Activated CD4-positive, alpha-beta T cell treated with anti-CD3 and anti-CD28 coated beads, Interleukin-2, Interleukin-4, amounts not matched to agents 100 ng/mL and 50 ng/mL, durations not matched to agents 16 hours and 8 hours (primary cell): ENCODE measurements around the gene FAM227B.
A peak's percentile ranks its signal among the peaks of the same experiment; 100 is the strongest.
"Not testable (repeated sequence)": the region's sequence is repeated elsewhere in the genome, so short reads cannot be mapped to it uniquely, and the experiment has no call there.

Source experiments
- DNase-seq: peaks from one replicate; pipeline ENCODE4 v3.0.0-alpha.2; 2020; ENCODE audit warnings: low spot score

The FAM227B gene, protein sequence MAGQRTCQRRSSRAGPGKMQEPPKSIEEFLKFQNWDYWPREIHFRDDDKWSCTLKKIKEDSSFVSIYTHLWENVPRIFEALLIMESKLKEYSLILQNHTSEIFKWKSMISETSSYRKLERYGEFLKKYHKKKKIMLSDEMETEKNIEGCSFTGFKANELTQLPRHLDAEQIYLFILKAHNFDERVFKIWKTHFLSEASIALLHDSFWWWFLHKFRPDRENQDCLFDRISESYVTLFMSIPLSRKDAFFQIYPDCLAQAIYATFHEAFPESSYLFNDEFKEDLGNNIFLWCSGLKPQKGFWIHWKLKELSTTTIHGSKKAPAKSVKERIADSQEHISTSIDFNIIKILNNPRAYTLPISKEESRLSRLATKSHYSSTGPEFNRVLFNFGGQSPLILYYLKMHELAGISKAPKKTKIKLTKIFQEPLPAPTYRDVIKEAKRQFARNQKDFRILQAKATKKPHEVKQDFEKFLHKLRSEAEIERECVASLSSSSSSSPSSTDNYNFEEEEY

DNA sequence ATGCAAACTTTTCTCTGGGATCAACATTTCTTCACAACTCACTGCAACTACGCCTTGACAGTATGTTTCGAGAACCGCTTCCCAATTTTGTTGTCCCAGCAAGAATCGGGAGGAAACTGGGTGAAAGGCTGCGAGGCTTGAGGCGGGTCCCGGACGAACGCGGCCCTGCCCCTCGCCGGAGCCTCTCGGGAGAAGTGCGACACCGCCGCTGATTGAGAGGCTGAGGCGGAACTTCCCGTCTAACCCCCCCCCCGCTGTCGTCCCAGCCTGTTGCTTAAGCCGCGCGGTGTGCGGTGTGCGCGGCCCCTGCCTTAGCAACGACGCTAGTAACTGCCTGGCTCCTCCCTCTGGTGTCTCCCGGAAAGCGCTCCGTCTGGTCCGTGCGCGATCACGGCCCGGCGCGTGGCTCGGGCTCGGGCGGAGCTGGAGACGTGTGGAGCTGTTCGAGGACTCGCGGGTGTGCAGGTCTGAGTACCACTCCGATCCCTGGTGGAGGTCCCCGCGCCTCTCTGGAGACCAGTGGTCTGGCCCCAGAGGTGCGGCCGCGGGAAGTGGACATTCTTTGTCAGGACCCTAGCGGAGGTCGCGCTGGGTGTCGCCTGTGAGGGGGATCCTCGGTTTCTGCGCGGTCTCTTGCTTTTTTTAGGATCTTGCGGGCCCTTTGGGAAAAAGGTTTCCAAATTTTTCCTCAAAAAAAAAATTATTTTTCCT lies at the start of gene FAM227B, which contains the start of gene DTWD1:
Gene FAM227B (minus strand): TSS at position 161 of the 711 bp plus-strand sequence. CDS start 5,647 bp downstream, outside the sequence.
Gene DTWD1 (plus strand): TSS at position 391 of the 711 bp plus-strand sequence. CDS start 4,120 bp downstream, outside the sequence.
- peak; percentile 94 for DNase-seq

DNA sequence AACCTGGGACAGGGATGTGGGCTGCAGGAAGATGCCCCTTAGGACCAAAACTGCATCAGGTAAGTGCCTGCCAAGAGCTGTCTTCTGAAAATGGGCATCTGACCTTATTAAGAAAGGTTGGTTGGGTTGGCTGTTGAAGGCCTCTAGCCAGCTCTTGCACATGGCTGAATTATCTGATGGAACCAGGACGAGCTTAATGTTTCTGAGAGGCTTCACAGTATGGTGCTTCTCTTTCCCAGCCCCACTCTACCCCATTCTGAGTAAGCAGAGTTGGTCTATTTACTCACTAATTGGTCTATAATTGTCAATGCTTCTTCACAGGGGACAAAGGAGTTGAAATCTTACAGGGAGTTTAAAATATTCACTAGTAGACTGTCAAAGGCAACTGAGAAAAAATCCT lies 48.7 kb upstream of the FAM227B start:
- no peak for DNase-seq

DNA sequence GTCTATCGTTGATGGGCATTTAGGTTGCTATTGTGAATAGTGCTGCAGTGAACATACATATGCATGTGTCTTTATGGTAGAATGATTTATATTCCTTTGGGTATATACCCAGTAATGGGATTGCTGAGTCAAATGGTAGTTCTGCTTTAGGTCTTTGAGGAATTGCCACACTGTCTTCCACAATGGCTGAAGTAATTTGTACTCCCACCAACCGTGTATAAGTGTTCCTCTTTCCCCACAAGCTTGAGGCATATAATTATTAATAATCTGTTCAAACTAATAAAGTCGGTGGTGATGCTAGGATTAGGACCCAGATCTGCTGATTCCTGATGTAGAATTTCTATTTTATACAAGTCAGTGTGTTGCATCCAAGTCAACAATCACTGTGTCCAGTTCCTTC lies 45.9 kb upstream of the FAM227B start:
- not testable (repeated sequence) for DNase-seq

DNA sequence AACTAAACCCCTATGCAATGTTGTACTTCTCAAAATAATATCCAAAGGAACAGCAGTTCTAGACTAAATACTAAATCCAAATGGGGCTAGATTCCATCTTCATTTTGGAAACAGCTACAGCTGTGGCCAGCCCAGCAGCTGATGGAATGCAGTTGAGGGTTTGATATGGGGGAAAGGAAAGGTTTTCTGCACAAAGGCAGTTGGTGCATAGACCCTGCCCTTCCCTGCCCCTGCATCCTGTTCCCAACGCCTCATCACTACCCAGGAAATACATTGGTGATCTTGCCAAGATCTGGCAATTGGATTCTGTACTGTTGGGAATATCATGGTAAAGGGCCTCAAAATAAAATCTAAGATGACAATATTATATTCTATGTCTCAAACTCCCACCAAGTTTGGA lies 44.1 kb upstream of the FAM227B start:
- no peak for DNase-seq

DNA sequence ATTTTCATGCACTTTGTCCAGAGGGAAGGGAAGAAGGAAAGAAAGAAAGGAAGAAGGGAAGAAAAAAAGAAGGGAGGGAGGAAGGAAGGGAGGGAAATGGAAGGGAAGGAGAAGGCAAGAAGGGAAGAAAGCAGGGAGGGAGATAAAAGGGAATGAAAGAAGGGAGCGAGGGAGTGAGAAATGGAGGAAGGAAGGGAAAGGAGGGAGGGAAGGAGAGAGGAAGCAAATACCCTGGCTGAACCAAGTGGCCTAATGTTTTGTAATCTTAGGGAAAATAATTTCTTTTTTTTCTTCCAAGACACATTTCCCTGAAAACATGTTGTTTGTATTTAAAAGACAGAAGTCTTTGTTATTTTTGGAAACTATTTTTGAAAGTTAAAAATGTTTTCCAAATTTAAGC lies 36.1 kb upstream of the FAM227B start:
- DNase-seq = no peak

DNA sequence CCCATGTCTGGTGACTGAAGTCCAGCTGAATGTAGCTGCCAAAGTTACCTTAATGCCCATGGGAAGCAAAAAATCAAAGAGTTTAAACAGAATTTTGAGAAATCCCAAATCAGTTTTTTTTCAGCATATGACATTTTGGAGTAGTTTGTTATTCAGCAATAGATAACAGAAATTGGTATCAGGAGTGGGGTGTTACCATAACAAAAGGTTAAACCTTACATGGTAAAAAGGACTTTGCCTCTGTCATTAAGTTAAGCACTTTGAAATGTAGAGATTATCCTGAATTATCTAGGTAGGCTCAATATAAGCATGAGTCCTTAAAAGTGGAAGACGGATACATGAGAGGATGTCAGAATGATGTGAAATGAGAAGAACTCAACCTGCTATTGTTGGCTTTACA lies 32.3 kb upstream of the FAM227B start:
- DNase-seq = no peak

DNA sequence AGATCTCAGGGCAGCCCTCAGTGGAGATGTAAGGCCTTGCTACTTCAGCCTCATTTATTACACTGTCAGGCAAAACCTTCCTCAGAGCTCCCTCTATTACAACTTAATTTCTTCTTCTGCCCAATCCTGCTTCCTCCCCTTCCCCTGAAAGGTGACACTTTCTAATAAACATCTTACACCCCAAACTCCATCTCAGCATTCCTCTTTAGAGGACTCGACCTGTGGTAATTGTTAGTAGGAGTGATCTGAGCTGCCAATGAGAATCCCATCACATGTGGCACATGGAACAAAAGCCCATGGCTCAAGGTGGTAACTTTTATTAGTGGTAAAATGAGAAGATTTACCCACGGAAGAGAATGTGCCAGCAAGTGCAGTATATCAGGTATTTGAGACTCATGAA lies 30.1 kb upstream of the FAM227B start:
- DNase-seq = no peak

DNA sequence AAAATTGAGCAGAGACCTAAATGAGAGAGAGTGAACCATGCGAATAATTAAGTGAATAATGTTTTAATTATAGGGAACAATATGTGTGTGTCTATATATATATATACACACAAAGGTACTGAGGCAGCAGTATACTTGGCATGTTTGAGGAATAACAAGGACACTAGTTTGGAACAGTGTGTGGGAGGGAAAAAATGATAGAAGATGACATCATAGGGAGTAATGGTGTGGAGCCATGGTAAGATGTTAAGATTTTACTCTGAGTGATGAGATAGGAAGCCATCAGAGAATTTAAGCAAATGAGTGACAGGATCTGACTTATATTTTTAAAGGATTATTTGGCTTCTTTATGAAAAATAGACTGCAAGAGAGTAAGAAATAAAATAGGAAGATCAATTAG lies 29.4 kb upstream of the FAM227B start:
- DNase-seq = no peak

DNA sequence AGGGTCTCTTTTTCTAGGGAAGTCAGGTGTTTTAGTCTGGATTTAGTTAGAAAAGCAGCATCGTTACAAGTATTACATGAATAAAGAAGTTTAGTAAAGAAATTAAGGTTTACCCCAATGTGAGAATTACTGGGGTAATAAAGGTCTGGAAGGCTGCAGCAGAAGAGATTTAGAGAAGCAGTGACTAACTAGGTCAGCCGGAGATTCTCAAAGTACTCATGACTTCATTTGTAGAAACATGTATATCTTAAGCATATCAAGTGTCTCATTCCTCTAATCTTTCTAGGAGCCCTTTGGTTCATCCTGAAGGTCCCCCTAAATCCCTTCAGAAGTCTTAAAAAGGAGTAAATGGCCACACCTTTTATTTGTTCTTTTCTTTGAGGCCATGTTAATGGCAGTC lies 26.3 kb upstream of the FAM227B start:
- DNase-seq = no peak

DNA sequence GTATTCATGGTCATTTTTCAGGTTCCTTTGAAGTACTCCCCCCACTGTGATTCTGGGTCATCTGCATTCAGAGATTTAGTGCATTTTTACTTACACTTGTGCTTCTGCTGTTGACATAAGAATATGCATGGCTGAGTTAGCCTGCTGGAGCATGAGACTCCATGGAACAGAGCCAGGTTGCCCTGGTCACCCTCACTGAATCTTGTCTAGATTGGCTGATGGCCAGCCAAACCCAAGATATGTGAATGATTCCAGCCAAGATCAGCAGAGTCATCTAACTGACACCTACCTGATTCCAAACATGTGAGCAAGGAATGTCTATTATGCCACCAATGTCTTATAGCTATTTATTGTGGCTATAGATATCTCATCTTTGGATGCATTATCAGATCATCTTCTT lies 25.3 kb upstream of the FAM227B start:
- DNase-seq = no peak

DNA sequence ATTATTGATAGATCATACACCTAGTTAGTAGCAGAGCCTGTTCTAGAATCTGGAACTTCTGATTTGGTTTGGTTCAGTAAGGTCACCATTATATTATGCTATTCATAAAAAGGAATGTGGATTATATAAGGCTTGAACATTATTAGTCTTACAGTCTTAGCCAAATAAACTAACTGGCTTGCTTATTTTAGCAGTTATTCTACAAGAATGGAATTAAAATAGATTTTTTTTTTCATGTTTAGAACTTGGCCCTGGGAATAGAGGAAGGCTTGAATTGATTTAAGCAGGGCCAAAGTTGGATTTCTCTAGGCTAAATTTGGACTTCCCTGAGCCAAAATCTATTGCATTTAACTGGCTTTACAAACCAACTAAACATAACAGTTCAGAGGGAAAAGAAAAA lies 24.7 kb upstream of the FAM227B start:
- DNase-seq = no peak

DNA sequence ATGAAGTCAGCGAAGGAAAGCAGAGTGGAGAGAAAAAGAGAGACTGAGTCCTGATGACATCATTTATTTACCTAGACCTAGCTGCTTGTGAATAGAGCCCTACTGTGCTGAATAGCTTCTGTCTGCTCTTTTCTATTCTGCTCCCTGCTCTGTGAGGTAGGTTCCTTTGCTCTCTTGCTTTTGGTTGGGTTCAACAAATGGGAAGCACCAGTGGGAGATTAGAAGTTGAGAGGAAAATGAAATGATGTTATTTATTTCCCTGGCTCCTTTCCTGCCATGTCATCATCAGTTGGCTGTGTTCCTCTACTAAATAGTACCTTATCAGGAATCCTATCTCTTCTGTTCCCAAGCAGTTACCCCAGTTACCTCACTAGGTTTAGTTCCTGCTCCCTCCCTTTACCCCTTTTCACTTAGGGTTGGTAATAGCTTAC lies 23.8 kb upstream of the FAM227B start:
- DNase-seq = no peak

DNA sequence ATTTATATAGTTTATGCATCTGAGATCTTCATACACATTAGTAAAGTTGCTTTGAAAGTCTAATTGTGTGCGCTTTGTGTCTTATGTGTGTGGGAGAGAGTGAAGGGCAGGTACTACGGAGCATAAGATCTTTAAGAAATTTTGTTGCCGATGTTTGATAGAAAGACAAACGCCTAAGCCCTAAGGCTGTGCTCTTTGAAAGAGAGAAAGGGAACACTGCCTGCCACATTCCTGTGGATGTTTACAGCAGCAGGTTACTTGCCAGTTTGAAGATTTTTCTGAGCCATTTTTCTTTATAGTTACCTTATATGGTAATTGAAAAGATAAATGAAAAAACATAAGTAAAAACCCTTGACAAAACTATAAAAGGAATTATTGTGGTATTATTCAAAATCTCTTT lies 17.2 kb upstream of the FAM227B start:
- DNase-seq = no peak

DNA sequence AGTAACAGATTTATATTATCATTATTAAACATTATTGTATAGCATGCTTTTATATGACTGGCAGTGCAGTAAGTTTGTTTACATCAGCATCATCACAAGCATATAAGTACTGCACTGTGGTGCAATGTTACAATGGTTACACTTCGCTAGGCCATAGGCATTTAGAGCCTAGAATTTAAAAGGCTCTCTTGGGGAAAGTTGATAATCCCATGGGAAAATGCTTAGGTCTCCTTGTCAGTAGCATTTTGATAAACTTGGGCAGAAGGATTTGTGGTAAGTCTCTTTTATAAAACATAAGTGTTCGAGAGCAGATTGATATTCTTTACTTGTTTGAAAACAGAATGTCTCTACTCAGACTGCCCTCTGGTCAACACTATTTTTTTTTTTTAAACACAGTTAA lies 7.8 kb upstream of the FAM227B start:
- no peak for DNase-seq

DNA sequence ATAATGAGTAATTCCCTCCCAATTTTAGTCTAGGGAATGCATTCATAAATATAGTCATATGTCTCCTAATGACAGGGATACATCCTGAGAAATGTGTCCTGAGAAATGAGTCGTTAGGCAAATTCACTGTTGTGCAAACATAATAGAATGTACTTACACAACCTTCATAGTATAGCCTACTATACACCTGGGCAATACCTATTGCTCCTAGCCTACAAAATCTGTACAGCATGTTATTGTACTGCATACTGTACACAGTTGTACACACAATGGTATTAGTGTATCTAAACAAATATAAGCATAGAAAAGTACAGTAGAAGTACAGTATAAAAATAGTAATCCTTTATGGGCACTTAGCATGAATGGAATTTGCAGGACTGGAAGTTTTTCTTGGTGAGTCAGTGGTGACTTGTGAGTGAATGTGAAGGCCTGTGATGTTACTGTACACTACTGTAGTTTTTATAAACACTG lies 6.8 kb upstream of the FAM227B start:
- no peak for DNase-seq

DNA sequence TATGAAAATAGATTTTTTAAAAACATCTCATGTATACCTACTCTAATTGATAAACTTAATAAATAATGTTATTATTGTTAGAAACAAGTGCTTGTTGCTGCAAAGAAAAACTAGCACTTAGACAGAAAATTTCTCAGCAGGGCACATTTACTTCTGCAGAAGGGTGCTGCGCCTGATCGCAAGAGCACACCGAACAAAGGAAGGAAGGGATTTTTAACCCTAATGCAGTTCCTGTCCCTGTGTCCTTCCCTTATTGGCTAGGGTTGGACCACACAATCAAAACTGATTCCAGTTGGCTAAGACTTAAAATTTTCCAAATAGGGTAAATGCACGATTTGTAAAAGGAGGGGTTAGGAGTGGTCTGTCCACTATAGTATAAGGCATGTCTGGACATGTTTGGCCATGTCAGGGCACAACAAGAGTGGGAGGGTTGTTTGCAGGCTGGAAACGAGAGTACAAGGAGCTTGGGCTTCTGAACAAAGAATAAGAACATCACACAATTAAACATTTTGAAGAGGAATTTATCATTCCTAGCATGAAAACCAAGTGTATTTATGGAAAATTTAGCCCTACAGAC lies 4.9 kb upstream of the FAM227B start:
- DNase-seq = no peak

DNA sequence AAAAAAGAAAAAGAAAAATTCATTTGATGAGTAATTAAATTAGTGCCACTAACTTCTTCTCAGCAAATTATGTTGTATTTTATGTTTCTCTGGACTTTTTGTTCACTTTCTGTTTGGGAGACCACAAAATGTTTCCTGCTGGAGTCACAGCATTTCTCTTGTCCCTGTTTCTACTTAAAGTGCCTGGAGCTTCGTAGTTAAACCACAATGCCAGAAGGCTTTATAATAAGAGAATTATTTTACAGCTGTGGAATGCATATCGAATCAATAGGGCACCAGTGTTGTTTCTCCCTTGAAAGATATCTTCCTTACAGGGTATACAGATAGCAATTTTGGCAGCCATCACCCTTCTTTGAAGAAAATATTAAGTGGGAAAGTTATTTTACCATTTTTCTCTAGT lies 3.4 kb upstream of the FAM227B start:
- DNase-seq = no peak

DNA sequence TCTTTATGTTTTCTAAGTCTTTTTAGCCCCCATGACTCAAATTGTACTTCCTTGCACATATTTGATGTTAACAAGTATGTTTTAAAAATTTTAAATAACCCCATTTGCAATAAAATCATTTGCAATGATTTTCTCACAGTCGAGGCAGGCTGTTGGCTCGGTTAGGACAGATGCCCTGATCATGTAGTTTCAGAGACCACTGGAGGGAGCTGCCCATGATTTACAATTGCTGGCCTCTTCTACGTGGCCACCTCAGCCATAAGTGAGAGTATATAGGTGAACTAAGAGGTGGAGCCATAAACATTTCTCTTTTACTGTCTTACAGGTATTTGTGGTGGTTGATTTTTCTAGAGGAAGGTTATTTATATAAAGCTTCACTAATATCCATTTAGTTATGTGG lies 1.9 kb upstream of the FAM227B start:
- DNase-seq = no peak

DNA sequence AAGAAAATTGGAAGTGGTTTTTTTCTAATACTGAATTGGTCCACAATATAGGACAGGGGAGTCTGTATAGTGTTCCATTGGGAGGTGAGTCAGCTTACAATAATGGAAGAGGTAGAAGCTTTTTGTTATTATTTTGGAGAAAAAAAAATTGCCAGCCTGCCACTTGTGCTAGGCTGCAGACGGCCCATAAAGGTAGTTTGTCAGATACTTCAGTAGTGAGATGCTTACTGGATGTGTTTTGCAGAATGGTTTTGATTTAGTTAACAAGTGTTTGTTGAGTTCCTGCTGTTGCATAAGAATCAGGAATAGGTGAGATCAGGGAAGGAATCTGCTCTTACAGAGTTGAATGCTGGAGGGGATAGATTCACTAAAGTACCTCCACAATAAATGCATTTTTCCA lies 1.3 kb upstream of the FAM227B start:
- no peak for DNase-seq

DNA sequence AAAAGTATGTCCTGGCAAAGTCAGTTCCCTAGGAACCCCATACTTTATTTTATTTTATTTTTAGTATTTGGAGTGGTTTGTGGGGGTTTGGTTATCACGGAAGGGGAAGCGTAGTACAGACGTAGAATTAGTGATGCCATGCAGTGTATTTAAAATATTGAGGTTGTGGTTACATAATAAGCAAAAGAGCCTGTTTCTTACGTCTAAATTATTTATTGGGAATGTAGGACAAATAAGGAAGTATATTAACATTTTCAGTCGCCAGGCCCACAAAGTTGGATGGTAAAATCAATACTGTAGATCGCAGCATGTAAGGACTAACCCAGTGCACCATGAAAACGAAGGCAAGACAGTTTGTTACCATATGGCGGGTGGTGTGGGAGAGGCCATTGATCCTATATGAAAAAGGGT lies 788 bp upstream of the FAM227B start:
- peak; percentile 4 for DNase-seq

DNA sequence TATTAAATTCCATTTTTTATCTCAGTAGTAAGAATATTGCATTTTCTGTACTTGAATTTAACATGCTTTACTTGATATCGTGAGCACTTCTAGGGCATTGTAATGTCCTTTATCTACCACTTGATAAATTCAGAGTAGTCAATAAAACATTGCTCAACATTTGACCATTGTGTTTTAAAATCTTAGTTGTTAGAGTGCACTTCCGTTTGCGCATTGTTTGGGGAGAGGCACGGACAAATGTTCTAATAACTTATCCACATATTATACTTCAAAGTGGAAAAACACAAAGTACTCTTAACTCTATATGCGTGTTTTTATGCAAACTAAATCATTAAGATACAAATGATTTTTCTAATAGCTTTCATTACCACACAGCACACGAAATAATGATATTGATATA lies 419 bp downstream of the FAM227B start:
- no peak for DNase-seq

DNA sequence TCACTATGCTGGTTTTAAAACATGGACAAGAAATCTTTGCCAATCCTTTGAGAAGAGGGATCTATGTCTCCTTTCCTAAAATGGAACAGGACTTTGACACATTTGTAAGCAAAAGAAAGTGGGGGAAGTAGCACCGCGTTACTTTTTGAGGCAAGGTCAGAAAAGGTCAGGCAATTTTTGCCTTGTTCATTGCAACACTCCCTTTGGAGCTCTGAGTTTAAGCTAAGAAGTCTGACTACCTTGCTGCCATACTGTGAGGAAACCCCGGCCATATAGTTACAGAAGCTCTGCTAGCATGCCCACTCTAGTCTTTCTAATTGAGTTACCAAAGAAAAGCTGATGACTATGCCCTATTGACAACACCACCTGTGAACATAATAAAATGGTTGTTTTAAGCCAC lies 1.4 kb downstream of the FAM227B start:
- no peak for DNase-seq

DNA sequence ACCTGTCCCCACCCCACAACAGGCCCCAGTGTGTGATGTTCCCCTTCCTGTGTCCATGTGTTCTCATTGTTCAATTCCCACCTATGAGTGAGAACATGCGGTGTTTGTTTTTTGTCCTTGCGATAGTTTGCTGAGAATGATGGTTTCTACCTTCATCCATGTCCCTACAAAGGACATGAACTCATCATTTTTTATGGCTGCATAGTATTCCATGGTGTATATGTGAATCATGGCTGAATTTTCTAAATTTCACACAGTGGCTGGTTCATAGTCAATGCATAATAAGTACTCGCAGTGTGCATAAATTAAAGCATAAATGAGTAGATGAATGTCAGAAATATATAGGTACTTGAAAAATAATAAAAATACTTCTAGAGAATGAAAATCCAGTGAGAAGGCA lies 8.4 kb downstream of the FAM227B start:
- DNase-seq = not testable (repeated sequence)
